Measurements from ENCODE around the gene UBE2J1. TPM values are rescaled to one million over a fixed set of nuclear protein-coding genes. Genes with fewer than 3 reads are reported as not detected.

Gene UBE2J1
- total RNA-seq, 1 experiment from 2014 or later: 19.0 TPM

DNA sequence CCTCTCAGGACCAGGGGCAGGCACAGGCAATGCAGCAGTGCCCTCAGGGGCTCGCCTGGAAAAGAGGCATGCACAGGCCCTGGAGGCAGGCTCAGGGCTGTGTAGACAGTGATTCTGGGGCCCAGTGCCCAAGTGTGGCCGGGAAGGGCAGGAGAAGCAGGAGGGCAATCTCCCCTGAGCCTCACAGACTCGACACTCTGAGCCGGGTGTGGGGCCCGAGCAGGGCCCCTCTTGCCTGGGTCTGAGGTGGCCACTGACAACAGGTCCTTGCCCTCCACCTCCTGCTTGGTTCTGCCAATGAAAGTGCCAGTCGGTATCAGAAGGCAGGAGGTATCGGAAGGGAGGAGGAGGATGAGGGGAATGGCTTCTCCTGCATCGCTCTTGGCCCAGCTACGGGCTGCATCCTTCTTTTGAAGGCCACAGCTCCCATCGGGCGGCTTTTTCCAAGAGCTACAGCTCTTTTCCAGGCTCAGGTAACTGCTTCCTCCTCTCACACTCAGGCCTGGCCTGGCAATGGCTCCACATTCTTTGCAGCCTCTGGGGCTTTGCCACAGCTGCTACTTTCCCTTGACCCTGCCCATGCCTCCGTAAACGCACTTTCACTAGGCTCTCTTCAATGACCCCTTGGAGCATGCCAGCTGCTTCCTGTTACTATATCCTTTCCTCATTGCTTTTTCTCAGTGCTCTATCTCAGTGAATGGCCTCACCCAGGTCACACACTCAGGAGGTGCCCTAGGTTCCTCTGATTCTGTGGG lies 61.9 kb downstream of the UBE2J1 start:
- no peak for DNase-seq (ENCODE audit: low spot score)

DNA sequence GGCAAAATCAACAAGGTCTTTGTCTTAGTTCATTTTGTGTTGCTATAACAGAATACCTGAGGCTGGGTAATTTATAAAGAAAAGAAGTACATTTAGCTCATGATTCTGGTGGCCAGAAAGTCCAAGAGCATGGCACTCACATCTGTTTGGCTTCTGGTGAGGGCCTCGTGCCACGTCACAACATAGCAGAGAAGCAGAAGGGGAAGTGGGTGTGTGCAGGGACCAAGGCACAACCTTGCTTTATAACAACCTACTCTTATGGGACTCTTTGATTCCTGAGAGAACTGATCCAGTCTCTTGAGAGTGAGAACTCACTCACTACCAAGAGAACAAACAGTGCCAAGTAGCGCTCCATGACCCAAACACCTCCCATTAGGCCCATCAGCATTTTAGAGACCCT lies 62.8 kb downstream of the UBE2J1 start:
- no peak for DNase-seq (ENCODE audit: low spot score)

DNA sequence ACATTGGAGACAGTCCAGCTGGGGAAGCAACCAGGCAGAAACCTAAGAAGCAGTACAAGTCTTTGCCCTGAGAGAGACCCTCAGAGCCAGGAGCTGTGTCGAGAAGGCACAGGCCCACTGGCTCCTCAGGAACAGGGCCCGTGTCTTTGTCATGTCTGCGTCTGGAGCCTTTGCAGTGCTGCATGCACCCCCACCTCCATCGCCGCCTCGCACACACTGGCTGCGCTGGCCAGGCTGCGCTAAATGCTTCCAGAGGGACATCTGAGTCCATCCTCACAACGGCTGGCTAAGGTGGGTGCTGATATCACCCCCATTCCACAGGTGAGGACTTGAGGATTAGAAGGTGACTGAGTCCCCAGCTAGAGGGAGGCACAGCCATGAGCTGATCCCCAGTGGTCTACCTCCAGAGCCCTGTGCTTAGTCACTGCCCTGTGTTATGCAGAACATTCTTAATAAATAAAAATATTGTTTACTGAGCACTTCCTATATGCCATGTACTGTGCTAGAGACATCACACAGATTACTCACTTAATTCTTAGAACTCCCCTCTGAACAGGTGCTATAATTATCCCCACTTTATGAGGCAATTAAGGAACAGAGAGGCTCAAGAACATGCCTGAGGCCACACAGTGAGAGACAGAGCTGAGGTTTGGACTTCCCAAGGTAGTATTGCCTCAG lies 65.0 kb downstream of the UBE2J1 start:
- DNase-seq (ENCODE audit: low spot score): no peak

DNA sequence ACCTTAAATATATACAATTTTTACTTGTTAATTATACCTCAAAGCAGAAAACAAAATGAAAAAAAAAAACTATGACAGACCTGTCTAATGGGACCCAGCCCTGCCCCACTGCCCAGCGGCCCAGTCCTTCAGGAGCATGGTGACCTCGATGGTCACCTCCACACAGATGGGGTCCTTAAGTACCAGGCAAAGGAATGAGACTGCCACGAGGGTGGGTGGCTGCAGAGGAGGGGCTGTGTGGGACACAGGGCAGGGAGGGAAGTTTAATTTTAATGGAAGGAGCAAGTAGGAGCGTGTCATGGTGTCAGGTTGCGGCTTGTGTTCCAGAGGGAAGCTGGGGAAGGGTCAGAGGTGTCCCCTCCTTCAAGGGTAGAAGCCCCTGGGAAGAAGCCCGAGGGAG lies 66.0 kb downstream of the UBE2J1 start:
- no peak for DNase-seq (ENCODE audit: low spot score)

GRCh38 chr6:89284963-89285735 lies 67.4 kb downstream of the UBE2J1 start:
- no peak for DNase-seq (ENCODE audit: low spot score)

- DNase-seq (ENCODE audit: low spot score): no peak
Observed at GRCh38 chr6:89284081-89284480, 68.4 kb downstream of the UBE2J1 start.

GRCh38 chr6:89282749-89283148 lies 69.8 kb downstream of the UBE2J1 start:
- DNase-seq (ENCODE audit: low spot score): no peak

DNA sequence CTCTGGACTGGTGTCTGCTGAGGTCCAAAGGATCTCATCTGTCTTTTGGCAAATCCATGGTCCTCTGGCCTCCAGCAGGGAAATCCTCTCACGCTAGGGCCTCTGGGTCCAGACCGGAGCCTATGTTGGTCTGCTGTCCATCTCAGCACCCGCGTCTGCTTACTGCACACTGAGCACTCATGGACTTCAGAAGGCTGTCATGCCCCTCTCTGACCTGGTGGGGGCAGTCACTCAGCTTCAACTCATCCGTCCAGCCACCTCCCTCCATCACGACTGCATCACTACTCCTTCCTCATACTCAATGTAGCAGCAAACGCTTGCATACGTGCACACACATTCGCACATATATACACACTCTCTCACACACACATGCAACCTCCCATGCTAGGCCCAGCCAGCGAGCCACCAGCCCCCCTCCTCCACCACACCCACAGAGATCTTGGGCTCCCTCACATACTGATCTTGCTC lies 70.7 kb downstream of the UBE2J1 start:
- peak; percentile 39 for DNase-seq (ENCODE audit: low spot score)

GRCh38 chr6:89278956-89279355 lies 73.6 kb downstream of the UBE2J1 start:
- no peak for DNase-seq (ENCODE audit: low spot score)

Other genes starting within 250 kb of the UBE2J1 start
- gene SRSF12, start 234.7 kb downstream of the UBE2J1 start, total RNA-seq (2014; rRNA removed; shearing (Covaris generic)): not detected in 2 replicates
- gene PM20D2, start 206.7 kb downstream of the UBE2J1 start, total RNA-seq (2014; rRNA removed; shearing (Covaris generic)): 4.7 and 4.9 TPM in 2 replicates
- not detected in 2 replicates for gene GABRR1, start 135.4 kb downstream of the UBE2J1 start, total RNA-seq (2014; rRNA removed; shearing (Covaris generic))
- 0.08 TPM in 1 of 2 replicates, not detected in the other for gene GABRR2, start 37.4 kb downstream of the UBE2J1 start, total RNA-seq (2014; rRNA removed; shearing (Covaris generic))
- 28.8 and 35.0 TPM in 2 replicates for gene RRAGD, start 59.6 kb upstream of the UBE2J1 start, total RNA-seq (2014; rRNA removed; shearing (Covaris generic))
- gene ANKRD6, start 80.4 kb upstream of the UBE2J1 start, total RNA-seq (2014; rRNA removed; shearing (Covaris generic)): 3.2 and 3.4 TPM in 2 replicates

All from H4 (cell line).